Parathyroid adenoma (tissue), 2 donors: ENCODE measurements around the gene MYCBPAP.

Experiments
- H2AFZ ChIP-seq: fragments of 300-600 bp; sonication (generic); one replicate; pipeline ENCODE4 v1.7.0; 2017; ENCODE audit warnings: antibody characterized with exemption, mild to moderate bottlenecking
- H3K27ac ChIP-seq: fragments of 300-600 bp; sonication (generic); one replicate; pipeline ENCODE4 v1.7.0; 2017
- H3K27me3 ChIP-seq: fragments of 300-600 bp; sonication (generic); one replicate; pipeline ENCODE4 v1.7.0; 2017; ENCODE audit warnings: low read length; ENCODE audit not compliant: control insufficient read depth, insufficient read depth
- H3K36me3 ChIP-seq: fragments of 300-600 bp; sonication (generic); one replicate; pipeline ENCODE4 v1.7.0; 2017; ENCODE audit warnings: low read length; ENCODE audit not compliant: control insufficient read depth, insufficient read depth
- H3K4me1 ChIP-seq: fragments of 300-600 bp; sonication (generic); one replicate; pipeline ENCODE4 v1.7.0; 2017; ENCODE audit warnings: control low read depth
- H3K4me2 ChIP-seq: fragments of 300-600 bp; sonication (generic); one replicate; pipeline ENCODE4 v1.7.0; 2017; ENCODE audit warnings: low read length
- H3K4me3 ChIP-seq: fragments of 300-600 bp; sonication (generic); one replicate; pipeline ENCODE4 v1.7.0; 2017; ENCODE audit warnings: low read depth, low read length
- H3K79me2 ChIP-seq: fragments of 300-600 bp; sonication (generic); one replicate; pipeline ENCODE4 v1.7.0; 2017; ENCODE audit warnings: control low read depth
- H3K9ac ChIP-seq: fragments of 300-600 bp; sonication (generic); one replicate; pipeline ENCODE4 v1.7.0; 2017; ENCODE audit warnings: mild to moderate bottlenecking
- H3K9me3 ChIP-seq: fragments of 300-600 bp; sonication (generic); one replicate; pipeline ENCODE4 v1.7.0; 2017; ENCODE audit warnings: low read length; ENCODE audit not compliant: control insufficient read depth
- TF ChIP-seq, protein P1 (sequence below): fragments of 300-600 bp; sonication (generic); IDR thresholded peaks from one replicate; pipeline ENCODE4 v1.7.0; 2017; ENCODE audit warnings: antibody characterized with exemption, mild to moderate bottlenecking
- donor health status: primary hyperparathyroidism.

The MYCBPAP gene

DNA sequence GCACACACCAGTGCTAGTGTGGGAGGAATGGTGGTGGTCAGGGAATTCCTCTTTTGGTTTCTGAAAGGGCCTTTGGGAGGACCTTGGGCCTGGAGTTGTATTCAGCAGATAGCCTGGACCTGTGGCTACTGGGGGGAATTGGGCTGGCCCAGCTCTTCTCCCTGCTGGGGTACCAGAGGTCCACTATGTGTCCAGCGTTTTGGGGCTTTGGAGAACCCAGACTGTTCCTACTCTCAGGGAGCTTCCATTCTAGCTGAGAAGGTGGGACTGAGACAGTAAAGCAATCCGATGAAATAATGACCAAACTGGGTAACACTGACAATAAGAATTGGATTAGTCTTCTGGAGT, 26.7 kb downstream of the MYCBPAP start:
- Histone ChIP-seq H3K4me3 (peak overlapping the region; percentile 89), H3K79me2 (peaks cover 35% of the 10 kb centered on the region), H2AFZ (no peak overlapping the region), H3K9me3 (no peaks in the 10 kb centered on the region), H3K27ac (peak overlapping the region; percentile 97), H3K27me3 (no peaks in the 10 kb centered on the region), H3K36me3 (no peaks in the 10 kb centered on the region), H3K4me2 (peak overlapping the region; percentile 92), H3K9ac (no peak overlapping the region), H3K4me1 (peaks cover 41% of the 10 kb centered on the region)
- TF ChIP-seq, protein P1, sequence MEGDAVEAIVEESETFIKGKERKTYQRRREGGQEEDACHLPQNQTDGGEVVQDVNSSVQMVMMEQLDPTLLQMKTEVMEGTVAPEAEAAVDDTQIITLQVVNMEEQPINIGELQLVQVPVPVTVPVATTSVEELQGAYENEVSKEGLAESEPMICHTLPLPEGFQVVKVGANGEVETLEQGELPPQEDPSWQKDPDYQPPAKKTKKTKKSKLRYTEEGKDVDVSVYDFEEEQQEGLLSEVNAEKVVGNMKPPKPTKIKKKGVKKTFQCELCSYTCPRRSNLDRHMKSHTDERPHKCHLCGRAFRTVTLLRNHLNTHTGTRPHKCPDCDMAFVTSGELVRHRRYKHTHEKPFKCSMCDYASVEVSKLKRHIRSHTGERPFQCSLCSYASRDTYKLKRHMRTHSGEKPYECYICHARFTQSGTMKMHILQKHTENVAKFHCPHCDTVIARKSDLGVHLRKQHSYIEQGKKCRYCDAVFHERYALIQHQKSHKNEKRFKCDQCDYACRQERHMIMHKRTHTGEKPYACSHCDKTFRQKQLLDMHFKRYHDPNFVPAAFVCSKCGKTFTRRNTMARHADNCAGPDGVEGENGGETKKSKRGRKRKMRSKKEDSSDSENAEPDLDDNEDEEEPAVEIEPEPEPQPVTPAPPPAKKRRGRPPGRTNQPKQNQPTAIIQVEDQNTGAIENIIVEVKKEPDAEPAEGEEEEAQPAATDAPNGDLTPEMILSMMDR: no peak

DNA sequence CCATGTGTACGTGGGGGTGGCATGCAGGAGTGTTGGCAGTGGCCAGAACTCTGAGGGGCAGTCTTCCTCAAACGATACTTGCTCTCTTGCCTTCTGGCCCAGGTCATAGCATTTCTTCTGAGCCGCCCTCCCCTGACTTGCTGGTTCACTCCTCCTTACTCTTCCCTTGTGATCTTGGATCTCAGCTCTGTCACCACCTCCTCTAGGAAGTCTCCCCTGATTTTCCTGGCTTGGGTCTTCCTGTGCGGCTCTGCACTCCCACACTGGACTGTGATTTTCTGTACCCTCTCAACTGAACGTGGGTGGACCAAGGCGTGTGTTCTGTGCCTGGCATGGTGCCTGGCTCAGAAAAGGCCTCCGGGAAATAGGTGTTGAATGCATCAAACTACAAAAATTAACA, 27.2 kb downstream of the MYCBPAP start:
- TF ChIP-seq, protein P1: no peak
- Histone ChIP-seq H3K9me3 (no peaks in the 10 kb centered on the region), H3K27ac (peak overlapping the region; percentile 97), H3K4me1 (peaks cover 41% of the 10 kb centered on the region), H3K9ac (no peak overlapping the region), H3K36me3 (no peaks in the 10 kb centered on the region), H3K4me2 (peak overlapping the region; percentile 92), H3K79me2 (peaks cover 35% of the 10 kb centered on the region), H3K4me3 (peak overlapping the region; percentile 89), H2AFZ (no peak overlapping the region), H3K27me3 (no peaks in the 10 kb centered on the region)

DNA sequence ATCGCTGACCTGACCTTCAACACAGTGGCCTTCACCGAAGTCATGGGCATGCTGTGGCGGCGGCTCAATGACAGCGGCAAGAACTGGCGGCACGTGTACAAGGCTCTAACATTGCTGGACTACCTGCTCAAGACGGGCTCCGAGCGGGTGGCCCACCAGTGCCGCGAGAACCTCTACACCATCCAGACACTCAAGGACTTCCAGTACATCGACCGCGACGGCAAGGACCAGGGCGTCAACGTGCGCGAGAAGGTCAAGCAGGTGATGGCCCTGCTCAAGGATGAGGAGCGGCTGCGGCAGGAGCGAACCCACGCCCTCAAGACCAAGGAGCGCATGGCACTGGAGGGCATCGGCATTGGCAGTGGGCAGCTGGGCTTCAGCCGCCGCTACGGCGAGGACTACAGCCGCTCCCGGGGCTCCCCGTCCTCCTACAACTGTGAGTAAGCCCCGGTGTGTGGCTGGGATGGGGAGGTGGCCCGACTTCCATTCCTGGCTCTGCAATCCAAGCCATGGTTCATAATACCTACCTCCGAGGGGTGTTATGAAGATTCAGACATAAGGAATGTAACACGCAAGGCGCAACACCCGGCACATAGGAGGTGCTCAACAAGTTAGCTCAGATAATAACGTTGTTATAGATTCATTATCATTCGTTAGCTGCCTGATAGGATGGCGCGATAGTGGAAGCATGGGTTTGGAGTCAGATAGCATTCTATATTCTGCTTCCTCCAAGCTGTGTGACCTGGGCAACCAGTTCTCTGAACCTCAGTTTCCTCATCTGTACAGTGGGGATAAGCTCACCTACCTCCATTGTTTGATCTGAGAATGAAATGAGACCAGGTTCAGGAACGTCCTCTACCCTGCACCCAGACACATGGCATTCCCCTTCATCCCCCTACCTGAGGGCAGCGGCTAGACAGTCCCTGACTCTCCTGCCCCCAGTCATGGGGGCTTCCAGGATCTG, 28.7 kb downstream of the MYCBPAP start:
- H3K79me2 ChIP-seq: peaks cover 35% of the 10 kb centered on the region
- H3K9me3 ChIP-seq: no peaks in the 10 kb centered on the region
- no peaks in the 10 kb centered on the region for H3K36me3 ChIP-seq
- no peaks in the 10 kb centered on the region for H3K27me3 ChIP-seq
- H3K27ac ChIP-seq: no peak overlapping the region
- TF ChIP-seq, protein P1: no peak
- peaks cover 38% of the 10 kb centered on the region for H3K4me1 ChIP-seq
- no peak overlapping the region for H3K9ac ChIP-seq
- no peak overlapping the region for H2AFZ ChIP-seq
- H3K4me2 ChIP-seq: no peak overlapping the region
- H3K4me3 ChIP-seq: no peak overlapping the region

DNA sequence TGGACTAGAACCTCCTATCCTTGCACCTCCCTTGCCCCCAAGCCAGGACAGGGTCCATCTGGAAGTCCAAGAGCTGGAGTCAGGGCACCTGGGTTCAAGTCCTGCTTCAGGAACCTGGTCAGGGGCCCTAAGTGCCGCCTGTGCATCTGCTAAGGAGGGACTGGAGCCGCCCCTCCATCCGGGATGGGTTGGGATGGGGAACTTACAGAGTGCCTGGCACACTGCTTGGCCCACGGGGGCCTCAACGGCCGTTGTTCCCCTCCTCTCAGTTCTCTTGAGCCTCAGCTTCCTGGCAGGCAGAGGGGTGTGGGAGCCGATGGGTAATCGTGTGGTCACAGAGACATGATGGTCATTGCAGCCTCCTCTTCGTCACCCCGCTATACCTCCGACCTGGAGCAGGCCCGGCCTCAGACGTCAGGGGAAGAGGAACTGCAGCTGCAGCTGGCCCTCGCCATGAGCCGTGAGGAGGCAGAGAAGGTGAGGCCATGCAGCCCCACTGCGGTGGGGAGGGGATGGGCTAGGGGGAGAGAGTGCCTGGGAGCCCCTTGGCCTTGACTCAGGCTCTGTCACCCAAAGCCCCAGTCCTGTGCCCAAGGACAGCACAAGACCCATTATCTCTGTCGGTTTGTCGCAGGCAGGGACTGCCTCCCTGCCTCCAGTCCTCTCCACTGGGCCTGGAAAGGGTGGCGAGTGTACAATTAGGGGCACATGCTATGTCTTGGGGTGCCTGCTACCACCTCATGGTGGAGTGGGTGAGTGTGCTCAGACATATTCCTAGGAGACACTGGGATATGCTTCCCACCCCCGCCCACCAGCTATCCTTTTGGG, 29.7 kb downstream of the MYCBPAP start:
- H3K27me3 ChIP-seq: no peaks in the 10 kb centered on the region
- peaks cover 39% of the 10 kb centered on the region for H3K4me1 ChIP-seq
- H3K27ac ChIP-seq: no peak overlapping the region
- TF ChIP-seq, protein P1: no peak
- peaks cover 35% of the 10 kb centered on the region for H3K79me2 ChIP-seq
- no peaks in the 10 kb centered on the region for H3K9me3 ChIP-seq
- H2AFZ ChIP-seq: no peak overlapping the region
- H3K4me2 ChIP-seq: no peak overlapping the region
- no peaks in the 10 kb centered on the region for H3K36me3 ChIP-seq
- H3K9ac ChIP-seq: no peak overlapping the region
- H3K4me3 ChIP-seq: no peak overlapping the region
